ENCODE results near the gene LSAMP. TPM values are rescaled to one million over a fixed set of nuclear protein-coding genes. Genes with fewer than 3 reads are reported as not detected.
"Not testable (repeated sequence)": the region's sequence is repeated elsewhere in the genome, so short reads cannot be mapped to it uniquely, and the experiment has no call there.

Gene LSAMP
- total RNA-seq, 2 experiments from 2014 or later, result not detected

DNA sequence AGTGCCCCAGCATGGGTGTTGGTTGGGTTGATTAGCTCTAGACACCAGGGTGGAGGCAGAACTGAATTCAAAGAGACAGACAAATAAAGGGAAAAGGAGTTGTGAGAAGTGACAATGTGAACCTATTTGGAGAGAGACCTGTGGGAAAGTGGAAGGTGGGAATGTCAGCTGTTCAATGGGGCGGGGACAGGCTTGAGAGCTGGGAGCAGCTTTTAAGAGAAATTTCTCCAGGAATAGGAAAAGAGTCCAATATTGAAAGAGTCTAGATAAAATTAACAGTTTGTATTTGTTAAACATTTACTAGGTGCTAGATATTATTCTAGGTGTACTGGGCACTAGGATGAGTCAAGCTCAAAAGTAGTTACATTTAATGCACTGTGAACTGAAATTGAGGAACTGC, 596.6 kb downstream of the LSAMP start:
- TF ChIP-seq, protein P1, sequence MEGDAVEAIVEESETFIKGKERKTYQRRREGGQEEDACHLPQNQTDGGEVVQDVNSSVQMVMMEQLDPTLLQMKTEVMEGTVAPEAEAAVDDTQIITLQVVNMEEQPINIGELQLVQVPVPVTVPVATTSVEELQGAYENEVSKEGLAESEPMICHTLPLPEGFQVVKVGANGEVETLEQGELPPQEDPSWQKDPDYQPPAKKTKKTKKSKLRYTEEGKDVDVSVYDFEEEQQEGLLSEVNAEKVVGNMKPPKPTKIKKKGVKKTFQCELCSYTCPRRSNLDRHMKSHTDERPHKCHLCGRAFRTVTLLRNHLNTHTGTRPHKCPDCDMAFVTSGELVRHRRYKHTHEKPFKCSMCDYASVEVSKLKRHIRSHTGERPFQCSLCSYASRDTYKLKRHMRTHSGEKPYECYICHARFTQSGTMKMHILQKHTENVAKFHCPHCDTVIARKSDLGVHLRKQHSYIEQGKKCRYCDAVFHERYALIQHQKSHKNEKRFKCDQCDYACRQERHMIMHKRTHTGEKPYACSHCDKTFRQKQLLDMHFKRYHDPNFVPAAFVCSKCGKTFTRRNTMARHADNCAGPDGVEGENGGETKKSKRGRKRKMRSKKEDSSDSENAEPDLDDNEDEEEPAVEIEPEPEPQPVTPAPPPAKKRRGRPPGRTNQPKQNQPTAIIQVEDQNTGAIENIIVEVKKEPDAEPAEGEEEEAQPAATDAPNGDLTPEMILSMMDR (IDR thresholded peaks at IDR 0.05), result no peak
- POLR2A ChIA-PET, result no interaction called here
- intact Hi-C loops (cut with micrococcal nuclease), result no loop called here
- Mint-ChIP-seq H3K27ac (no peak overlapping the region), H3K27me3 (peaks cover 7% of the 10 kb centered on the region), H3K4me1 (ENCODE audit: low read depth) (no peaks in the 10 kb centered on the region), H3K4me3 (no peak overlapping the region), H3K36me3 (ENCODE audit: low read depth) (no peaks in the 10 kb centered on the region), H3K9me3 (no peaks in the 10 kb centered on the region)
- CTCF ChIA-PET, result interaction anchor here (1.6 kb wide), 1 partner anchor 12 kb away, joined by 5 read pairs; no protein-coding TSS in a partner anchor
- ATAC-seq (no peak), DNase-seq (no peak)

DNA sequence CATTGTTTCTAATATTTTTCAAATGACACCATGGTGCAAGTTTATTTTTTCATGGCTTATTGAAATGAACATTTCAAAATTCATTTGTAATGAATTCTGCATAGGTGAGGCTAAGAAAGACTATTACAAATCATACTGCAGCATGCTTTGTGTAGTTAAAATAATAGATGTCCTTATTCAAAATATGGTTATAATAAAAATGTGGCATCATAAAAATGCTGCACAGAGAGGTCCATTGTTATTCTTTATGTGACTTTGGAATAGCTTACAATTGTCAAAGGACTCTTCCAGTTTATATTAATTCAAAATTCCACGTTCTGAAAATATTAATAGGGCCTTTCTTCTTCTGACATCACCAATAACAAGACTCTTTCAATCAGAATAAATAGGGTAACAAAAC, 599.3 kb downstream of the LSAMP start:
- H3K27ac Mint-ChIP-seq, result no peak overlapping the region
- TF ChIP-seq, protein P1 (IDR thresholded peaks at IDR 0.05), result no peak
- POLR2A ChIA-PET, result no interaction called here
- H3K36me3 Mint-ChIP-seq (ENCODE audit: low read depth), result no peaks in the 10 kb centered on the region
- DNase-seq (no peak), ATAC-seq (no peak)
- H3K4me3 Mint-ChIP-seq, result no peak overlapping the region
- no peaks in the 10 kb centered on the region for H3K9me3 Mint-ChIP-seq
- intact Hi-C loops (cut with micrococcal nuclease), result no loop called here
- H3K27me3 Mint-ChIP-seq, result peaks cover 6% of the 10 kb centered on the region
- no peaks in the 10 kb centered on the region for H3K4me1 Mint-ChIP-seq (ENCODE audit: low read depth)
- CTCF ChIA-PET, result interaction anchor here (1.2 to 1.3 kb wide), 2 partner anchors 8 to 10 kb away, joined by 3 to 4 read pairs; no protein-coding TSS in a partner anchor

DNA sequence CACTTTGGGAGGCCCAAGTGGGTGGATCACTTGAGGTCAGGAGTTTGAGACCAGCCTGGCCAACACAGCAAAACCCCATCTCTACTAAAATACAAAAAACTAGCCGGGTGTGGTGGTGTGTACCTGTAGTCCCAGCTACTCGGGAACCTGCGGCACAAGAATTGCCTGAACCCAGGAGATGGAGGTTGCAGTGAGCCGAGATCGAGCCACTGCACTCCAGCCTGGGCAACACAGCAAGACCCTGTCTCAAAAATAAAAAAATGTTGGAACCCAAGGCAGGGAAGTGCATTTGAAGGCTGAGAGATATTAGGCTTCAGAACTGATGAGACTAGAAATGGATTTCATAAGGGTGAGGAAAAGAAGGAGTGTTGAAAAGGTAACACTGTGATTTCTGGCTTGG, 600.6 kb downstream of the LSAMP start:
- H3K27ac Mint-ChIP-seq; ATAC-seq; H3K4me1 Mint-ChIP-seq (ENCODE audit: low read depth); DNase-seq; POLR2A ChIA-PET; H3K36me3 Mint-ChIP-seq (ENCODE audit: low read depth); H3K4me3 Mint-ChIP-seq; CTCF ChIA-PET; intact Hi-C loops (cut with micrococcal nuclease); H3K27me3 Mint-ChIP-seq; H3K9me3 Mint-ChIP-seq: not testable (repeated sequence)

DNA sequence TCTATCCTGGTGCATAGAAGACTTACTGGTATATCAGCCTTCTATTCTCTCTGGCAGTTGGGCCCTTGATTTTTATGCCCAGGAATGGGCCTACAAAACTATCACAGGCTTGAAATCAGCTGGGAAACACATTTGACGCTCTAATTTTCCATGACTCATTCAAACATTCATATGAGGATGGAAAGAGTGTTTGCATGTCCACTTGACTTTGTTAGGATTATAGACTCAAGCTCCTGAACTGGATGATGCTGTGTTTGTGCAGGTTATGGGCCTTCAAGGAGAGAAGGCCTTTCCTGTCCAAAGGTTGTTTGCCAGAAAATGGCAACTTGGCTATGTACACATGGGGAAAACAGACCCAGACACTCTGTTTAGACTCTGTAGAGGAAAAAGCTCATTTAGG, 602.1 kb downstream of the LSAMP start:
- ChIA-PET CTCF (interaction anchor here (1.2 to 1.4 kb wide), 2 partner anchors 15 to 23 kb away, joined by 4 to 6 read pairs; no protein-coding TSS in a partner anchor), POLR2A (interaction anchor here (0.6 kb wide), 1 partner anchor 873 kb away, joined by 3 read pairs; no protein-coding TSS in a partner anchor)
- intact Hi-C loops (cut with micrococcal nuclease), result no loop called here
- no peaks in the 10 kb centered on the region for H3K36me3 Mint-ChIP-seq (ENCODE audit: low read depth)
- no peak overlapping the region for H3K27ac Mint-ChIP-seq
- H3K4me1 Mint-ChIP-seq (ENCODE audit: low read depth), result no peaks in the 10 kb centered on the region
- ATAC-seq (no peak), DNase-seq (no peak)
- TF ChIP-seq, protein P1 (IDR thresholded peaks at IDR 0.05), result no peak
- no peaks in the 10 kb centered on the region for H3K9me3 Mint-ChIP-seq
- peaks cover 2% of the 10 kb centered on the region for H3K27me3 Mint-ChIP-seq
- H3K4me3 Mint-ChIP-seq, result no peak overlapping the region

DNA sequence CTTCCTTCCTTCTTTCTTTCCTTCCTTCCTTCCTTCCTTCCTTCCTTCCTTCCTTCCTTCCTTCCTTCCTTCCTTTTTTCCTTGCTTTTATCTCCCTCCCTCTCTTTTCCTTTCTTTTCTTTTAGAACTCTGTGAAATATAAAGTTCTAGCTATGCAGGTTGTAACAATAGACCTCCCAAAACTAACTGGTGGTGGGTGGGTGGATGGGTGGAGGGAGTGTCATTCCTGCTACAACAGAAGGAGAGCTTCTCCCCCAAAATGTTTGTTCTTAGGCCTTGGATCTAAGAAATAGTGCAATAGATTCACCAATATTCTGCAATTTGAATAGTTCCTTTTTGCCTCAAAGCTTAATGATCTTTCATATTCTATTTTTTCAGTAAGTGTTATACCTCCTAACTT, 606.0 kb downstream of the LSAMP start:
- no peaks in the 10 kb centered on the region for H3K9me3 Mint-ChIP-seq
- no peak overlapping the region for H3K27ac Mint-ChIP-seq
- no peak for ATAC-seq
- H3K4me3 Mint-ChIP-seq, result no peak overlapping the region
- no peaks in the 10 kb centered on the region for H3K27me3 Mint-ChIP-seq
- ChIA-PET CTCF (no interaction called here), POLR2A (no interaction called here)
- no peak for DNase-seq
- H3K36me3 Mint-ChIP-seq (ENCODE audit: low read depth), result no peaks in the 10 kb centered on the region
- intact Hi-C loops (cut with micrococcal nuclease), result no loop called here
- H3K4me1 Mint-ChIP-seq (ENCODE audit: low read depth), result no peaks in the 10 kb centered on the region
- TF ChIP-seq, protein P1 (IDR thresholded peaks at IDR 0.05), result no peak

Data from activated CD8-positive, alpha-beta T cell treated with anti-CD3 and anti-CD28 coated beads for 36 hours (primary cell).